ENCODE results near the gene ACSF3. TPM values are rescaled to one million over a fixed set of nuclear protein-coding genes. Genes with fewer than 3 reads are reported as not detected.

The ACSF3 gene
- total and polyA plus RNA-seq, 2 of the 4 experiments (the other 2 are of a cell fraction): 9.5 to 14.2 TPM

GRCh38 chr16:89060207-89060794 lies 33.4 kb upstream of the ACSF3 start:
- POLR2A ChIA-PET (ENCODE audit: unreplicated experiment): interaction anchor here (0.6 kb wide), 2 partner anchors 12 to 23 kb away, joined by 6 to 12 read pairs; no protein-coding TSS in a partner anchor
- H2BK15ac ChIP-seq (ENCODE audit: low read depth, low read length): no peak overlapping the region
- no peak overlapping the region for H3K18ac ChIP-seq (ENCODE audit: low read depth, low read length)
- dilution Hi-C loops (cut with HindIII; ENCODE audit: low sequenced_read_pairs, unreplicated experiment): no loop called here
- H3K4me1 ChIP-seq (ENCODE audit: control insufficient read depth, insufficient read depth, low read length): no peaks in the 10 kb centered on the region
- ATAC-seq (ENCODE audit: low read depth) (no peak), DNase-seq (no peak)
- H3K4ac ChIP-seq (ENCODE audit: low read depth, low read length): no peak overlapping the region
- H3K9ac ChIP-seq (ENCODE audit: low read depth, low read length): no peak overlapping the region
- no peak overlapping the region for H2AK5ac ChIP-seq (ENCODE audit: low read depth, low read length)
- no peak overlapping the region for H2BK5ac ChIP-seq (ENCODE audit: low read depth, low read length, poor library complexity, severe bottlenecking)
- H3K27me3 ChIP-seq (ENCODE audit: control insufficient read depth, insufficient read depth, low read length): peaks cover 24% of the 10 kb centered on the region
- no peak overlapping the region for H3K4me3 ChIP-seq (ENCODE audit: insufficient read depth, low read depth, low read length)
- H4K20me1 ChIP-seq (ENCODE audit: insufficient read depth, low read length): no peaks in the 10 kb centered on the region
- H4K91ac ChIP-seq (ENCODE audit: insufficient read depth, low read depth, low read length): no peak overlapping the region
- CTCF ChIA-PET: no interaction called here
- no peak overlapping the region for H4K5ac ChIP-seq (ENCODE audit: low read depth, low read length)
- H2BK20ac ChIP-seq (ENCODE audit: low read depth, low read length): no peak overlapping the region
- TF ChIP-seq CEBPB (IDR thresholded peaks at IDR 0.05; ENCODE audit: low read depth, low read length): no peak
- no peak for TF ChIP-seq SMC3 (IDR thresholded peaks at IDR 0.05; ENCODE audit: low read depth, low read length)
- no peak for TF ChIP-seq USF2 (IDR thresholded peaks at IDR 0.05; ENCODE audit: low read depth, low read length)
- TF ChIP-seq MXI1 (IDR thresholded peaks at IDR 0.05; ENCODE audit: borderline replicate concordance, low read depth, low read length): no peak
- no peak for TF ChIP-seq POLR2A (IDR thresholded peaks at IDR 0.05; ENCODE audit: low read depth, low read length)
- TF ChIP-seq RAD21 (IDR thresholded peaks at IDR 0.05; ENCODE audit: low read length): no peak
- TF ChIP-seq RFX5 (IDR thresholded peaks at IDR 0.05; ENCODE audit: low read depth, low read length): no peak
- no peak for TF ChIP-seq MAFK (IDR thresholded peaks at IDR 0.05; ENCODE audit: low read depth, low read length)
- TF ChIP-seq BHLHE40 (IDR thresholded peaks at IDR 0.05; ENCODE audit: low read depth, low read length): no peak
- no peak for TF ChIP-seq CTCF (conservative IDR thresholded peaks at IDR 0.05; ENCODE audit: low read depth, low read length)
- TF ChIP-seq RCOR1 (IDR thresholded peaks at IDR 0.05; ENCODE audit: insufficient replicate concordance, low read length): no peak
- H3K9me1 ChIP-seq (ENCODE audit: insufficient read depth, low read length): no peaks in the 10 kb centered on the region
- H3K14ac ChIP-seq (replicated peaks; ENCODE audit: low read depth, low read length): no peak overlapping the region
- no peak overlapping the region for H3K4me2 ChIP-seq (ENCODE audit: low read depth, low read length)
- intact Hi-C loops (cut with micrococcal nuclease): no loop called here
- no peak overlapping the region for H3K23ac ChIP-seq (ENCODE audit: low read depth, low read length)
- no peaks in the 10 kb centered on the region for H3K9me3 ChIP-seq (ENCODE audit: control insufficient read depth, insufficient read depth, low read length)
- no peaks in the 10 kb centered on the region for H3K79me1 ChIP-seq (ENCODE audit: low read depth in 1 of 2, low read length in 2 of 2)
- H3K56ac ChIP-seq (ENCODE audit: extremely low read depth, insufficient read depth, low read length): no peak overlapping the region
- no peaks in the 10 kb centered on the region for H3K36me3 ChIP-seq (ENCODE audit: control insufficient read depth, insufficient read depth, low read length)
- H2AK9ac ChIP-seq (replicated peaks; ENCODE audit: low read depth, low read length, poor library complexity): no peak overlapping the region
- in situ Hi-C loops (cut with MboI; ENCODE audit: low sequenced_read_pairs): no loop called here
- no peak overlapping the region for H3K27ac ChIP-seq (ENCODE audit: insufficient read depth, low read length)
- H2AFZ ChIP-seq (replicated peaks; ENCODE audit: low read length, poor library complexity): no peak overlapping the region
- BruUV-seq (replicated peaks): no TSS peak
- no peak overlapping the region for H4K8ac ChIP-seq (ENCODE audit: low read depth in 2 of 2, low read length in 2 of 2)
- 62% methylated on average over 6 of the region's 12 CpGs; no CpG with 5 or more reads in 1 of the 2 experiments for WGBS, 2 experiments (ENCODE audit: extremely low coverage in 2 of 2, insufficient read length in 1 of 2)
- no peak overlapping the region for H2BK120ac ChIP-seq (ENCODE audit: low read depth, low read length)
